ENCODE results near the gene HOXC9.

The HOXC9 gene

GRCh38 chr12:53963434-53964314 is 36.3 kb upstream of the HOXC9 start:
- no peak for DNase-seq

- no peak for DNase-seq
These were observed 35.6 kb upstream of the HOXC9 start for GRCh38 chr12:53964315-53964713.

- DNase-seq: no peak
These were observed 34.5 kb upstream of the HOXC9 start for GRCh38 chr12:53965281-53966084.

GRCh38 chr12:53966085-53966384 is 33.9 kb upstream of the HOXC9 start:
- DNase-seq: no peak

- DNase-seq: no peak
These were observed 33.4 kb upstream of the HOXC9 start for GRCh38 chr12:53966385-53967133.

- DNase-seq: no peak
These were observed 32.5 kb upstream of the HOXC9 start for GRCh38 chr12:53967421-53967925.

- DNase-seq: no peak
These were observed 31.5 kb upstream of the HOXC9 start for GRCh38 chr12:53968214-53969127.

- DNase-seq: no peak
These were observed 30.2 kb upstream of the HOXC9 start for GRCh38 chr12:53969588-53970259.

GRCh38 chr12:53970451-53970850 is 29.5 kb upstream of the HOXC9 start:
- DNase-seq: no peak

- DNase-seq: no peak
These were observed 28.8 kb upstream of the HOXC9 start for GRCh38 chr12:53971129-53971528.

- no peak for DNase-seq
These were observed 28.3 kb upstream of the HOXC9 start for GRCh38 chr12:53971686-53972085.

- no peak for DNase-seq
These were observed 27.7 kb upstream of the HOXC9 start for GRCh38 chr12:53972152-53972702.

- DNase-seq: no peak
These were observed 27.2 kb upstream of the HOXC9 start, which contains the start of gene HOXC11 for GRCh38 chr12:53972722-53973235. Gene HOXC11 (plus strand): TSS chr12:53973126. CDS start chr12:53973242, 116 bp downstream.

- no peak for DNase-seq
These were observed 26.5 kb upstream of the HOXC9 start for GRCh38 chr12:53973236-53974042.

GRCh38 chr12:53974084-53975063 is 25.6 kb upstream of the HOXC9 start, which contains the start of gene HOTAIR:
Gene HOTAIR (minus strand): TSS chr12:53974954.
- no peak for DNase-seq

- no peak for DNase-seq
These were observed 24.9 kb upstream of the HOXC9 start for GRCh38 chr12:53975064-53975471.

GRCh38 chr12:53975479-53976152 is 24.3 kb upstream of the HOXC9 start:
- no peak for DNase-seq
